Large intestine (tissue), 3 donors: Measurements from ENCODE around the gene CACNA1B. TPM values are rescaled to one million over a fixed set of nuclear protein-coding genes. Genes with fewer than 3 reads are reported as not detected.

Experiments used
- DNase-seq, 2 donors: peaks; one replicate each; pipeline versions ENCODE4 v3.0.0 to v3.0.0-alpha.2; 2013
- H3K27ac ChIP-seq: one replicate; pipeline ENCODE4 v1.5.1; 2013; ENCODE audit warnings: low read length
- H3K27me3 ChIP-seq: 2 replicates; pipeline ENCODE4 v1.6.1; 2013; ENCODE audit warnings: low read length; ENCODE audit not compliant: control insufficient read depth, insufficient read depth
- H3K36me3 ChIP-seq: 2 replicates; pipeline ENCODE4 v1.6.1; 2013; ENCODE audit warnings: low read length; ENCODE audit not compliant: control insufficient read depth, insufficient read depth
- H3K4me1 ChIP-seq: one replicate; pipeline ENCODE4 v1.6.1; 2013; ENCODE audit warnings: low read length; ENCODE audit not compliant: control insufficient read depth, insufficient read depth
- H3K4me3 ChIP-seq: one replicate; pipeline ENCODE4 v1.5.1; 2013; ENCODE audit warnings: low read length
- H3K9me3 ChIP-seq: one replicate; pipeline ENCODE4 v1.6.1; 2013; ENCODE audit warnings: mild to moderate bottlenecking, low read depth, low read length, moderate library complexity; ENCODE audit not compliant: control insufficient read depth
- WGBS: methylation state at CpG from one replicate; pipeline ENCODE4 v1.1.5; 2013; ENCODE audit warnings: low lambda C conversion rate; ENCODE audit not compliant: insufficient coverage; 5-methylcytosine and 5-hydroxymethylcytosine counted together
- polyA plus RNA-seq: library from polyadenylated mRNA; unstranded; fragments of 120-200 nt; gene quantifications from one replicate; pipeline ENCODE4 v1.2.1, GENCODE V29; 2013

Gene CACNA1B
- polyA plus RNA-seq, 1 donor: 1.8 TPM

DNA sequence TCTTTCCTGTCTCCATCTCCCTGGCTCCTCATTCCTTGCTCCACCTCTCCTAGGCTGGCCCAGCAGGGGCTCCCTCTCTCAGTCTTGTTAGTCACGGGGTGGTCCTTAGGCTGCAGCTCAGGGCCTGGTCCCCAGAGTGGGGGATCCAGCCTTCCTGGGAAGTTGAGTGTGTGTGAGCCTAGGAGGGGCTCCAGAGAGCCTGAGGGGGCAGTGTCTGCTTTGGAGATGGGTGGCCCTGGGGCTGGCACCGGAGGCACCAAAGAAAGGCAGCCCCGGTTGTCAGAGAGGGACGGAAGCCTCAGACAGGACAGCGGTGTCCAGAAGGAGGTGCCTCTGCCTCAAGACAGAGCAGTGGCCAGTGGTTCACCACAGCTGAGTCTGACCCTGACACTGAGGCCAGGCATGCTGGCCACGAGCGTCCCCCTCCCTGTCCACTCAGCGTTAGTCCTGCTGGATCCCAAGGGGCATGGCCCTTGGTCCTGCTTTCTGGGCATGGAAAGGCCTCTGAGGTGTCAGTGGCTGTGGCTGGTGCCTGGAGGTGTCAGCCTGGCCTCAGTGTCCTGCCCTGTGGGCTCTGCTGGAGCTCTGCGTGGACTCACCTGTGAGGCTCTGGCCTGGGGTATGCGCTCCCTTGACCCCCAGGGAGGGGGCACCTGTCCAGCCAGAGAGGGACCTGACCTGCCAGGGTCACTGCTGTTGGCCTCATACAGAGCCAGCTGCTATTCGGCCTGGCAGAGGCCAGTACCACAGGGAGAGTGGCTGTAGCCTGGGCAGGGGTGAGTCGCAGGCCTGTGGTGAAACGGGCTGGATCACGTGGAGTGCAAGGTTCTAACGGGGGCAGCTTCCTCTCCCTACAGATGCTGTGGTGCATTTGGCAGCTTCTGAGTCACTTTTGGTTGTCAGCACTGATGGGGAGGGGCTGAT lies 130.6 kb downstream of the CACNA1B start:
- Histone ChIP-seq H3K9me3 (no peaks in the 10 kb centered on the region), H3K27ac (no peak overlapping the region), H3K4me1 (no peaks in the 10 kb centered on the region), H3K27me3 (no peaks in the 10 kb centered on the region), H3K4me3 (no peak overlapping the region), H3K36me3 (no peaks in the 10 kb centered on the region)
- no peak for DNase-seq
- WGBS: no CpG with 5 or more reads among the region's 15 CpGs

- no CpG with 5 or more reads among the region's 17 CpGs for WGBS
- H3K27me3 ChIP-seq: no peaks in the 10 kb centered on the region
- no peak overlapping the region for H3K27ac ChIP-seq
- DNase-seq: no peak
- H3K4me1 ChIP-seq: no peaks in the 10 kb centered on the region
- H3K9me3 ChIP-seq: no peaks in the 10 kb centered on the region
- H3K36me3 ChIP-seq: no peaks in the 10 kb centered on the region
- H3K4me3 ChIP-seq: no peak overlapping the region
These were observed 131.6 kb downstream of the CACNA1B start for GRCh38 chr9:138009016-138009802.

DNA sequence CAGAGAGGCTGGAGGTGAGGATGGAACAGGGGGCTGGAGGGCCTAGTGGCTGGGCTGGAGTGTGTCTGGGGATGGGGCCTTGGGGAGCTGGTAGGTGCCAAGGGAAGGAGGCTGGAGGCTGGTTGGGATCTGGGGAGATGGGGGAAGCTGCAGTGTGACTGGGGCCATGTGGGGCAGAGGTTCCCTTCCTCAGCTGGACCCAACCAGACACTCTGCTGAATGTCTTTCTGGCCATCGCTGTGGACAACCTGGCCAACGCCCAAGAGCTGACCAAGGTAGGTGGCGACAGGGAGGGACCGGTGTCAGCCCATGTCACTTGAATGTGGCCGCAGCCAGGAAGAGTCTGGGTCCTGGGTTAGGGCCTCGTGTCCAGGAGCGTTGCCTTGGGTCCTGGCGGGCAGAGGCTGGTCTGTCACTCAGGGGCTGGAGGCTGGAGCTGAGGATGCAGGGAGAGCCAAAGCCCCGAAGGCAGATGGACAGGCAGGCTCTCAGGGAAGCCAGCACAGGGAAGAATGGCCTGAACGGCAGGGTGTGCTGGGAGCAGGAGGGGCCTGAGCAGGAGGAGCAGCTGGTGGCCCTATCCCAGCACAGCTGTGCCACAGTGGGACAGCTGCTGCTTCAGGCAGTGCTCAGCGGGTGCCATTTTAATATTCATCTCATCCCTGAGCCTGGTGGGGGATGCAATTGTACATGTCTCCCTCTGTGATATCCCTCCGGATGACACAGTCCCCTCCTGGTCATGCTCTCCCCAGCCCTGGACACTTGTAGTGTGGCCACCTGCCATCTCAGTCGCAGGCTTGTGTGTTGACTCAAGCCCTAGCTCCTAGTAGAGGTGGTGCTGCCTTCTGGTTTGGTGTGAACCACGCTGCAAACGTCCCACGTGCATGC lies 132.5 kb downstream of the CACNA1B start:
- Histone ChIP-seq H3K27me3 (no peaks in the 10 kb centered on the region), H3K27ac (no peak overlapping the region), H3K4me1 (no peaks in the 10 kb centered on the region), H3K4me3 (no peak overlapping the region), H3K9me3 (no peaks in the 10 kb centered on the region), H3K36me3 (no peaks in the 10 kb centered on the region)
- no peak for DNase-seq
- WGBS: no CpG with 5 or more reads among the region's 16 CpGs

DNA sequence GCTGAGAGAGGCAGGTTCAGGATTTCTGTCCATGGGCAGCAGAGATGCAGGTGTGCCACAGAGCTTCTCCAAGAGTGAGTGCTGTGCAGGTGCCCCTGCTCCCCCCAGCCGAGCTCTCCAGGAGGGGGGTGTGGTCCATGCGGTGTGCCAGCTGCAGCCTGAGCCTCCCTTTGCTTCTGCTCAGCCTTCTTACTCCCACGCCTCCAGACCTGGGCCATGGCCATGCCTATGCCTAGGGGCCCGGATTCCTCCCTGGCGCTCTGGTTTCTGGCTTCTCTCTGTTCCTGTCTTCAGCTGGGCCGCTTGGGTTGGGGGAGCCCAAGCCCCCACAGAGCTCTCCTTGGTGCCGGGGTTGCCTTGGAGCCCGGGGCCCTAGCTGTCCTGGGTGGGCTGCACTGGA lies 133.3 kb downstream of the CACNA1B start:
- WGBS: 80% methylated on average over 1 of the region's 8 CpGs
- H3K4me1 ChIP-seq: no peaks in the 10 kb centered on the region
- H3K27me3 ChIP-seq: no peaks in the 10 kb centered on the region
- DNase-seq: no peak
- no peaks in the 10 kb centered on the region for H3K9me3 ChIP-seq
- no peaks in the 10 kb centered on the region for H3K36me3 ChIP-seq
- no peak overlapping the region for H3K27ac ChIP-seq
- H3K4me3 ChIP-seq: no peak overlapping the region

GRCh38 chr9:138011951-138012500 lies 134.4 kb downstream of the CACNA1B start:
- H3K27ac ChIP-seq: no peak overlapping the region
- no peaks in the 10 kb centered on the region for H3K27me3 ChIP-seq
- H3K4me1 ChIP-seq: no peaks in the 10 kb centered on the region
- H3K4me3 ChIP-seq: no peak overlapping the region
- no peak for DNase-seq
- no CpG with 5 or more reads among the region's 4 CpGs for WGBS
- H3K36me3 ChIP-seq: no peaks in the 10 kb centered on the region
- no peaks in the 10 kb centered on the region for H3K9me3 ChIP-seq

DNA sequence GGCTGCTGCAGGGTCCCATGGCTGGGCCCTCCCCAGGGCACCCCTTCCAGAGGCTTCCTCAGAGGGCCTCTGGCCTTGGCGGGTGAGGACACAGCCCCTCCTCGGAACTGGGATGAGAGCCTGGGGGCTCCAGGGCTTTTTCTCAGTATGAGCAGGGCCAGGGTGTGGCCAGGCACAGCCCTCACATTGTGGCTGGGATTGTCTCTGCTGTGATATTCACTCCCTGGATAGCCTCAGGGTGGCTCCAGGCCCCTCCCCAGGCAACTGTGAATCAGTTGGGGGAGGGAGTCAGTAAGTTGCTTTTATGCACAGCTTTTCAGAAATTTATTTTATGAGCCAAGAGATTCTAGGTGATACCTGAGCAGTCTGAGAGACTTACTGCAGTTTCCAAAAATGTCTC lies 135.7 kb downstream of the CACNA1B start:
- no CpG with 5 or more reads among the region's 2 CpGs for WGBS
- DNase-seq: no peak
- Histone ChIP-seq H3K4me3 (no peak overlapping the region), H3K36me3 (no peaks in the 10 kb centered on the region), H3K9me3 (no peaks in the 10 kb centered on the region), H3K4me1 (no peaks in the 10 kb centered on the region), H3K27me3 (no peaks in the 10 kb centered on the region), H3K27ac (no peak overlapping the region)

- Histone ChIP-seq H3K9me3 (no peaks in the 10 kb centered on the region), H3K27ac (no peak overlapping the region), H3K4me3 (no peak overlapping the region), H3K36me3 (no peaks in the 10 kb centered on the region), H3K4me1 (no peaks in the 10 kb centered on the region), H3K27me3 (no peaks in the 10 kb centered on the region)
- WGBS: no CpG with 5 or more reads among the region's 15 CpGs
- DNase-seq: no peak
These were observed 136.4 kb downstream of the CACNA1B start for GRCh38 chr9:138013836-138014562.

- WGBS: no CpG with 5 or more reads among the region's 6 CpGs
- Histone ChIP-seq H3K4me1 (no peaks in the 10 kb centered on the region), H3K27ac (no peak overlapping the region), H3K36me3 (no peaks in the 10 kb centered on the region), H3K9me3 (no peaks in the 10 kb centered on the region), H3K27me3 (no peaks in the 10 kb centered on the region), H3K4me3 (no peak overlapping the region)
- DNase-seq: no peak
These were observed 137.0 kb downstream of the CACNA1B start for GRCh38 chr9:138014563-138014945.

- Histone ChIP-seq H3K27me3 (no peaks in the 10 kb centered on the region), H3K4me1 (no peaks in the 10 kb centered on the region), H3K4me3 (no peak overlapping the region), H3K9me3 (no peaks in the 10 kb centered on the region), H3K27ac (no peak overlapping the region), H3K36me3 (no peaks in the 10 kb centered on the region)
- no peak for DNase-seq
- no CpG with 5 or more reads among the region's 25 CpGs for WGBS
These were observed 137.6 kb downstream of the CACNA1B start for GRCh38 chr9:138015021-138015829.
